Uterus (tissue), 2 donors: ENCODE results near the gene CDC25A.

Experiments used
- POLR2A ChIP-seq, 2 donors: fragments of 450-650 bp; IDR thresholded peaks; one replicate each; pipeline ENCODE4 v1.6.1; 2016; ENCODE audit warnings: antibody characterized with exemption in 2 of 2, mild to moderate bottlenecking in 1 of 2, moderate library complexity in 1 of 2
- TF ChIP-seq, protein P1 (sequence below), 4 experiments: fragments of 200-600 bp in 2 of 4; fragments of 450-650 bp in 2 of 4; sonication (generic) in 2 of 4; IDR thresholded peaks; one replicate each; pipeline ENCODE4 v1.5.1; 2016 to 2019; ENCODE audit warnings: antibody characterized with exemption in 4 of 4, mild to moderate bottlenecking in 2 of 4, moderate library complexity in 1 of 4

DNA sequence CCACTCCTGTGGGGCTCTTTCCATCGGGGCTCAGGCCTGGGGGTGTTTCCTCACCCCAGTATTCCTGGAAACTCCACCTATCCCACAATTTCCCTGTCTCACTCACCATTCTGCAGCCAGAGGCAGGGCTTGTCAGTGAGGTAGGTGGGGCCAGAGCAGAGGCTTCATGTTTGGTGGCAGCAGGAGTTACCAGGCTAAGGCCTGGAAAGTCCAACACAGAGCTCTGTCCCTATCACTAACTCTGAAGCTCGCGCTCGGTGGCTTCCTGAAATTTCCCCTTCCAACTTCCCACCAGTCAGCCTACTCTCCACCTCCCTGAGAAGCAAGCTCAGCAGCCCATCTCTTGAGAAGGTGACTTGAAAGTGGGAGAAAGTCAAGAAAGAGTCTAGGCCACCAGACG, 44.2 kb downstream of the CDC25A start:
- TF ChIP-seq, protein P1, sequence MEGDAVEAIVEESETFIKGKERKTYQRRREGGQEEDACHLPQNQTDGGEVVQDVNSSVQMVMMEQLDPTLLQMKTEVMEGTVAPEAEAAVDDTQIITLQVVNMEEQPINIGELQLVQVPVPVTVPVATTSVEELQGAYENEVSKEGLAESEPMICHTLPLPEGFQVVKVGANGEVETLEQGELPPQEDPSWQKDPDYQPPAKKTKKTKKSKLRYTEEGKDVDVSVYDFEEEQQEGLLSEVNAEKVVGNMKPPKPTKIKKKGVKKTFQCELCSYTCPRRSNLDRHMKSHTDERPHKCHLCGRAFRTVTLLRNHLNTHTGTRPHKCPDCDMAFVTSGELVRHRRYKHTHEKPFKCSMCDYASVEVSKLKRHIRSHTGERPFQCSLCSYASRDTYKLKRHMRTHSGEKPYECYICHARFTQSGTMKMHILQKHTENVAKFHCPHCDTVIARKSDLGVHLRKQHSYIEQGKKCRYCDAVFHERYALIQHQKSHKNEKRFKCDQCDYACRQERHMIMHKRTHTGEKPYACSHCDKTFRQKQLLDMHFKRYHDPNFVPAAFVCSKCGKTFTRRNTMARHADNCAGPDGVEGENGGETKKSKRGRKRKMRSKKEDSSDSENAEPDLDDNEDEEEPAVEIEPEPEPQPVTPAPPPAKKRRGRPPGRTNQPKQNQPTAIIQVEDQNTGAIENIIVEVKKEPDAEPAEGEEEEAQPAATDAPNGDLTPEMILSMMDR (IDR thresholded peaks at IDR 0.05) = no peak
- TF ChIP-seq POLR2A (IDR thresholded peaks at IDR 0.05) = no peak
